HepG2 (cell line): ENCODE data around the gene TSPAN18. TPM values are rescaled to one million over a fixed set of nuclear protein-coding genes. Genes with fewer than 3 reads are reported as not detected.
A peak's percentile ranks its signal among the peaks of the same experiment; 100 is the strongest.

Experiments used
- ATAC-seq: fragments of 200-7000 bp; cut with Tn5 transposase; 3 replicates; pipeline ENCODE4 v1.9.1; 2020; ENCODE audit warnings: mild to moderate bottlenecking, moderate library complexity
- BruUV-seq: library from RNA; stranded (reverse); fragments of 400-500 nt; replicated peaks from 2 replicates; lab custom pipeline; 2021; lab: Mats Ljungman, UMichigan
- CTCF ChIA-PET: fragments of 300-600 bp; formaldehyde crosslinking; extraction: SDS; loops from one replicate; lab custom pipeline; 2021; ENCODE audit warnings: low total read pairs, inconsistent platforms, low intra/inter-chr PET ratio; lab: Yijun Ruan, JAX
- POLR2A ChIA-PET: fragments of 350-600 bp; sonication (Branson Sonifier 250); formaldehyde crosslinking; loops from one replicate; lab custom pipeline; 2020; ENCODE audit warnings: antibody characterized with exemption, inconsistent platforms; lab: Yijun Ruan, JAX
- DNase-seq: peaks from one replicate; pipeline ENCODE4 v3.0.0-alpha.2; 2015; ENCODE audit warnings: low spot score
- FAIRE-seq: peaks from 3 replicates; lab custom pipeline; 2011; peaks lifted over from hg19 to GRCh38; lab: Jason Lieb, UNC
- H2AFZ ChIP-seq: one replicate; pipeline ENCODE4 v1.6.1; 2011; ENCODE audit warnings: low read length, inconsistent platforms
- H3K27ac ChIP-seq: fragments of 300-600 bp; 3 replicates; pipeline ENCODE4 v1.8.0; 2011; ENCODE audit warnings: mixed run types, mild to moderate bottlenecking, mixed read lengths, low read length, inconsistent platforms; ENCODE audit not compliant: insufficient read depth; ENCODE audit errors: extremely low read length
- H3K27me3 ChIP-seq, 2 experiments: fragments of 200-600 bp in 1 of 2; 2 replicates in 1 of 2; 3 replicates in 1 of 2; pipeline versions ENCODE4 v1.6.0 to v1.8.0; 2011; ENCODE audit warnings: low read length in 2 of 2, mild to moderate bottlenecking in 2 of 2, moderate library complexity in 2 of 2, inconsistent platforms in 1 of 2; ENCODE audit not compliant: insufficient read depth in 2 of 2, control insufficient read depth in 1 of 2
- H3K36me3 ChIP-seq, 2 experiments: fragments of 200-600 bp in 1 of 2; replicated peaks in 1 of 2; 2 replicates in 1 of 2; 3 replicates in 1 of 2; pipeline versions ENCODE4 v1.5.1 to v1.8.0; 2011; ENCODE audit warnings: low read length in 2 of 2, inconsistent platforms in 1 of 2; ENCODE audit not compliant: insufficient read depth in 2 of 2, control insufficient read depth in 1 of 2
- H3K4me1 ChIP-seq: 2 replicates; pipeline ENCODE4 v1.5.1; 2012; ENCODE audit warnings: low read length, inconsistent platforms; ENCODE audit not compliant: insufficient read depth
- H3K4me2 ChIP-seq: 2 replicates; pipeline ENCODE4 v1.6.0; 2011; ENCODE audit warnings: low read depth, low read length, inconsistent platforms
- H3K4me3 ChIP-seq, 3 experiments: fragments of 200-600 bp in 1 of 3; sonication (generic), shearing (Covaris generic) in 1 of 3; replicated peaks in 1 of 3; 2 replicates each; pipeline ENCODE4 v1.5.1; 2011 to 2016; ENCODE audit warnings: low read length in 3 of 3, inconsistent platforms in 2 of 3, low read depth in 2 of 3, mild to moderate bottlenecking in 2 of 3, control low read depth in 1 of 3, mixed read lengths in 1 of 3; ENCODE audit not compliant: insufficient read depth in 1 of 3
- H3K79me2 ChIP-seq: one replicate; pipeline ENCODE4 v1.6.1; 2011; ENCODE audit warnings: low read length, inconsistent platforms; ENCODE audit not compliant: insufficient read depth
- H3K9ac ChIP-seq: 2 replicates; pipeline ENCODE4 v1.6.0; 2011; ENCODE audit warnings: mild to moderate bottlenecking, low read depth, low read length, inconsistent platforms; ENCODE audit not compliant: insufficient read depth
- H3K9me3 ChIP-seq: 2 replicates; pipeline ENCODE4 v1.5.1; 2012; ENCODE audit warnings: mild to moderate bottlenecking, low read length
- H4K20me1 ChIP-seq: 2 replicates; pipeline ENCODE4 v1.6.0; 2011; ENCODE audit warnings: inconsistent platforms, mild to moderate bottlenecking, low read length, moderate library complexity; ENCODE audit not compliant: insufficient read depth
- POLR2AphosphoS5 ChIP-seq: IDR thresholded peaks from 2 replicates; pipeline ENCODE4 v1.6.1; 2012; ENCODE audit warnings: low read depth, low read length
- RAD51 ChIP-seq: fragments of 450-650 bp; IDR thresholded peaks from 2 replicates; pipeline ENCODE4 v1.6.1; 2016; ENCODE audit warnings: borderline replicate concordance
- TGIF2 ChIP-seq: IDR thresholded peaks from 2 replicates; pipeline ENCODE4 v1.6.1; 2016; ENCODE audit warnings: control low read depth, missing compliant biosample characterization
- ZNF615 ChIP-seq: sonication (generic); formaldehyde crosslinking; IDR thresholded peaks from 2 replicates; pipeline ENCODE4 v1.5.0; 2020; ENCODE audit warnings: mild to moderate bottlenecking, missing genetic modification reagents, borderline replicate concordance
- ZNF768 ChIP-seq: sonication (generic); formaldehyde crosslinking; IDR thresholded peaks from 2 replicates; pipeline ENCODE4 v1.4.0; 2020; ENCODE audit warnings: missing genetic modification reagents
- ZNF780A ChIP-seq: sonication (generic); formaldehyde crosslinking; IDR thresholded peaks from 2 replicates; pipeline ENCODE4 v1.8.0; 2022; ENCODE audit warnings: mild to moderate bottlenecking, missing genetic modification reagents, moderate library complexity
- WGBS: methylation state at CpG from one replicate; pipeline ENCODE4 v1.1.6; 2017; ENCODE audit warnings: low lambda C conversion rate; 5-methylcytosine and 5-hydroxymethylcytosine counted together
- in situ Hi-C: cut with HindIII; loops from 2 replicates; pipeline ENCODE4 v1.10.0; 2017; ENCODE audit warnings: low pct_unique_long_range_greater_than_20kb; ENCODE audit not compliant: extremely low pct_ligation_motif_present
- intact Hi-C: fragments of 100-400 bp; cut with micrococcal nuclease; formaldehyde crosslinking; loops from one replicate; pipeline ENCODE4 v1.10.0; 2022; ENCODE audit not compliant: unreplicated experiment
- polyA plus RNA-seq, 8 experiments: library from polyadenylated mRNA; depleted of rRNA in 3 of 8; stranded (reverse) in 7 of 8; unstranded in 1 of 8; fragments of >200 nt; fragmentation: Illumina TruSeq in 4 of 8; extraction: Trizol in 4 of 8; gene quantifications; 2 replicates each; pipeline versions ENCODE4 v1.2.1 to v1.2.3, GENCODE V29; 2011 to 2016; ENCODE audit warnings: low read depth in 4 of 8, missing spikeins in 1 of 8, mixed read lengths in 1 of 8; ENCODE audit not compliant: insufficient read depth in 1 of 8
- total RNA-seq, 5 experiments: library from RNA; depleted of rRNA; stranded (reverse); fragments of >200 nt; fragmentation: Illumina TruSeq; extraction: Trizol; gene quantifications; 2 replicates each; pipeline ENCODE4 v1.2.3, GENCODE V29; 2016; ENCODE audit warnings: low read depth in 1 of 5
- TF ChIP-seq, protein P1 (sequence below): sonication (generic); formaldehyde crosslinking; IDR thresholded peaks from 2 replicates; pipeline ENCODE4 v1.8.1; 2023; ENCODE audit warnings: missing genetic modification reagents, mild to moderate bottlenecking, borderline replicate concordance
- TF ChIP-seq, protein P2 (sequence below): fragments of 450-650 bp; IDR thresholded peaks from 2 replicates; pipeline ENCODE4 v1.6.1; 2017; ENCODE audit warnings: mild to moderate bottlenecking
- TF ChIP-seq, protein P3 (sequence below): sonication (generic); formaldehyde crosslinking; conservative IDR thresholded peaks from 2 replicates; pipeline ENCODE4 v1.8.0; 2022; ENCODE audit warnings: low read depth, missing genetic modification reagents
- TF ChIP-seq, protein P4 (sequence below): sonication (generic); formaldehyde crosslinking; IDR thresholded peaks from 2 replicates; pipeline ENCODE4 v1.4.0; 2020; ENCODE audit warnings: mild to moderate bottlenecking, missing genetic modification reagents, borderline replicate concordance
- TF ChIP-seq, protein P5 (sequence below): sonication (generic); formaldehyde crosslinking; IDR thresholded peaks from 2 replicates; pipeline ENCODE4 v1.4.0; 2020; ENCODE audit warnings: missing genetic modification reagents, low read depth, mild to moderate bottlenecking, borderline replicate concordance

The TSPAN18 gene
- total and polyA plus RNA-seq, 2 of the 13 experiments (the other 11 are each of a cell fraction or from before 2014, with no cell fraction given) = not detected

DNA sequence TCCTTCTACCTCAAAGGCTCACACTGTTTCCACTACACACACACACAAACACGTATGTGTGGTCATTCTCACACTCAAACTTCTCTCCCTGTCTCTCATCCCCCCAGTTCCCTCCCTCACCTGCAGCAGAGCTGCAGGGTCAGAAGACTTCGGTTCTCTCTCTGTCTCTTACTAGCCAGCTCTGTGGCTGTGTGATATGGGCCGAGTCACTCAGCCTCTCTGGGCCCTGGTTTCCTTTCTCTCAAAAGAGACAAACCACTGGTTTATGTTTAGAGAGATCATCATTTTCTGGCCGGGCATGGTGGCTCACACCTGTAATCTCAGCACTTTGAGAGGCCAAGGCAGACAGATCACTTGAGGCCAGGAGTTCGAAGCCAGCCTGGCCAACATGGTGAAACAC is 21.1 kb downstream of the TSPAN18 start:
- no peak overlapping the region for H3K9ac ChIP-seq
- no peak overlapping the region for H3K27ac ChIP-seq
- H2AFZ ChIP-seq = no peak overlapping the region
- H3K9me3 ChIP-seq = no peaks in the 10 kb centered on the region
- CTCF ChIA-PET = no interaction called here
- DNase-seq (no peak), ATAC-seq (no peak), FAIRE-seq (no peak)
- no peaks in the 10 kb centered on the region for H4K20me1 ChIP-seq
- in situ Hi-C loops = no loop called here
- H3K4me3 ChIP-seq = no peak overlapping the region
- no peaks in the 10 kb centered on the region for H3K36me3 ChIP-seq
- no TSS peak for BruUV-seq
- POLR2A ChIA-PET = no interaction called here
- TF ChIP-seq TGIF2 (CRISPR knock-in tag) (no peak), ZNF768 (CRISPR knock-in tag) (peak; percentile 69; the same call in 1 of the 2 replicates)
- no peaks in the 10 kb centered on the region for H3K4me1 ChIP-seq
- 13% methylated on average over 5 of the region's 5 CpGs for WGBS
- peaks cover 2 to 5% of the 10 kb centered on the region in 2 experiments; a peak in 2 of 5 replicates for H3K27me3 ChIP-seq
- intact Hi-C loops = no loop called here
- H3K79me2 ChIP-seq = no peaks in the 10 kb centered on the region
- no peak overlapping the region for H3K4me2 ChIP-seq

DNA sequence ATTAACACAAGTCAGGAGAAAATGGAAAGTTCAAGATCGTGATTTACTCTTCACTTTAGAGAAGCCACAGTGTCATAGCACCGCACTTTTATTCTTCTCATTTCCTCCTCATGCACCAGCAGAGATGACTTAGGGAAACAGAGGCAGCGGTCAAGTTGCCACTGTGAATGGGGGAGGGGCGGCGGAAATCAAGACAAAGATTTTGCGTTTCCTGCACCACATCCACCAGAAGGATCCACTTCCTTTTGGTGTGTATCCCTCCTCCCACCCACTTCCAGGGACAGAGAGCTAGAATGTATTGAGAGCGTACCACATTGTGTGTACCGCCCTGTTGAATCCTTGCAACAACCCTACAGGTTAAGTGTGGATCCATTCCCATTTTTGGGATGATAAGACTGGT is 21.8 kb downstream of the TSPAN18 start:
- POLR2A ChIA-PET = no interaction called here
- CTCF ChIA-PET = no interaction called here
- TF ChIP-seq ZNF780A (CRISPR knock-in tag) (no peak), RAD51 (no peak), ZNF615 (no peak), POLR2AphosphoS5 (no peak)
- TF ChIP-seq, protein P1, sequence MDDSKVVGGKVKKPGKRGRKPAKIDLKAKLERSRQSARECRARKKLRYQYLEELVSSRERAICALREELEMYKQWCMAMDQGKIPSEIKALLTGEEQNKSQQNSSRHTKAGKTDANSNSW (CRISPR knock-in tag) = no peak
- TF ChIP-seq, protein P2, sequence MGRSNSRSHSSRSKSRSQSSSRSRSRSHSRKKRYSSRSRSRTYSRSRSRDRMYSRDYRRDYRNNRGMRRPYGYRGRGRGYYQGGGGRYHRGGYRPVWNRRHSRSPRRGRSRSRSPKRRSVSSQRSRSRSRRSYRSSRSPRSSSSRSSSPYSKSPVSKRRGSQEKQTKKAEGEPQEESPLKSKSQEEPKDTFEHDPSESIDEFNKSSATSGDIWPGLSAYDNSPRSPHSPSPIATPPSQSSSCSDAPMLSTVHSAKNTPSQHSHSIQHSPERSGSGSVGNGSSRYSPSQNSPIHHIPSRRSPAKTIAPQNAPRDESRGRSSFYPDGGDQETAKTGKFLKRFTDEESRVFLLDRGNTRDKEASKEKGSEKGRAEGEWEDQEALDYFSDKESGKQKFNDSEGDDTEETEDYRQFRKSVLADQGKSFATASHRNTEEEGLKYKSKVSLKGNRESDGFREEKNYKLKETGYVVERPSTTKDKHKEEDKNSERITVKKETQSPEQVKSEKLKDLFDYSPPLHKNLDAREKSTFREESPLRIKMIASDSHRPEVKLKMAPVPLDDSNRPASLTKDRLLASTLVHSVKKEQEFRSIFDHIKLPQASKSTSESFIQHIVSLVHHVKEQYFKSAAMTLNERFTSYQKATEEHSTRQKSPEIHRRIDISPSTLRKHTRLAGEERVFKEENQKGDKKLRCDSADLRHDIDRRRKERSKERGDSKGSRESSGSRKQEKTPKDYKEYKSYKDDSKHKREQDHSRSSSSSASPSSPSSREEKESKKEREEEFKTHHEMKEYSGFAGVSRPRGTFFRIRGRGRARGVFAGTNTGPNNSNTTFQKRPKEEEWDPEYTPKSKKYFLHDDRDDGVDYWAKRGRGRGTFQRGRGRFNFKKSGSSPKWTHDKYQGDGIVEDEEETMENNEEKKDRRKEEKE = no peak
- TF ChIP-seq, protein P3, sequence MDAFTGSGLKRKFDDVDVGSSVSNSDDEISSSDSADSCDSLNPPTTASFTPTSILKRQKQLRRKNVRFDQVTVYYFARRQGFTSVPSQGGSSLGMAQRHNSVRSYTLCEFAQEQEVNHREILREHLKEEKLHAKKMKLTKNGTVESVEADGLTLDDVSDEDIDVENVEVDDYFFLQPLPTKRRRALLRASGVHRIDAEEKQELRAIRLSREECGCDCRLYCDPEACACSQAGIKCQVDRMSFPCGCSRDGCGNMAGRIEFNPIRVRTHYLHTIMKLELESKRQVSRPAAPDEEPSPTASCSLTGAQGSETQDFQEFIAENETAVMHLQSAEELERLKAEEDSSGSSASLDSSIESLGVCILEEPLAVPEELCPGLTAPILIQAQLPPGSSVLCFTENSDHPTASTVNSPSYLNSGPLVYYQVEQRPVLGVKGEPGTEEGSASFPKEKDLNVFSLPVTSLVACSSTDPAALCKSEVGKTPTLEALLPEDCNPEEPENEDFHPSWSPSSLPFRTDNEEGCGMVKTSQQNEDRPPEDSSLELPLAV = no peak
- TF ChIP-seq, protein P4, sequence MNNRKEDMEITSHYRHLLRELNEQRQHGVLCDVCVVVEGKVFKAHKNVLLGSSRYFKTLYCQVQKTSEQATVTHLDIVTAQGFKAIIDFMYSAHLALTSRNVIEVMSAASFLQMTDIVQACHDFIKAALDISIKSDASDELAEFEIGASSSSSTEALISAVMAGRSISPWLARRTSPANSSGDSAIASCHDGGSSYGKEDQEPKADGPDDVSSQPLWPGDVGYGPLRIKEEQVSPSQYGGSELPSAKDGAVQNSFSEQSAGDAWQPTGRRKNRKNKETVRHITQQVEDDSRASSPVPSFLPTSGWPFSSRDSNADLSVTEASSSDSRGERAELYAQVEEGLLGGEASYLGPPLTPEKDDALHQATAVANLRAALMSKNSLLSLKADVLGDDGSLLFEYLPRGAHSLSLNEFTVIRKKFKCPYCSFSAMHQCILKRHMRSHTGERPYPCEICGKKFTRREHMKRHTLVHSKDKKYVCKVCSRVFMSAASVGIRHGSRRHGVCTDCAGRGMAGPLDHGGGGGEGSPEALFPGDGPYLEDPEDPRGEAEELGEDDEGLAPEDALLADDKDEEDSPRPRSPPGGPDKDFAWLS (CRISPR knock-in tag) = no peak
- TF ChIP-seq, protein P5, sequence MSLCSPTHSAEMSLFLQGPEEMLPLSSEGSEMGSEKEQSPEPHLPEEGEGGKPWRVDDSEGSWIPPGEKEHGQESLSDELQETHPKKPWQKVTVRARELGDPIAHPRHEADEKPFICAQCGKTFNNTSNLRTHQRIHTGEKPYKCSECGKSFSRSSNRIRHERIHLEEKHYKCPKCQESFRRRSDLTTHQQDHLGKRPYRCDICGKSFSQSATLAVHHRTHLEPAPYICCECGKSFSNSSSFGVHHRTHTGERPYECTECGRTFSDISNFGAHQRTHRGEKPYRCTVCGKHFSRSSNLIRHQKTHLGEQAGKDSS = no peak

More for the DNA sequence above, 21.8 kb downstream of the TSPAN18 start:
- no peak overlapping the region for H3K4me2 ChIP-seq
- in situ Hi-C loops (no loop called here), intact Hi-C loops (no loop called here)
- no peak for DNase-seq
- no peak overlapping the region for H2AFZ ChIP-seq
- no peak overlapping the region for H3K4me3 ChIP-seq
- H3K27ac ChIP-seq = no peak overlapping the region
- H3K79me2 ChIP-seq = no peaks in the 10 kb centered on the region
- no peak for FAIRE-seq
- H3K36me3 ChIP-seq = no peaks in the 10 kb centered on the region
- no peaks in the 10 kb centered on the region for H3K4me1 ChIP-seq
- peaks cover 1 to 3% of the 10 kb centered on the region in 2 experiments; a peak in 3 of 5 replicates for H3K27me3 ChIP-seq
- no TSS peak for BruUV-seq
- H3K9me3 ChIP-seq = no peaks in the 10 kb centered on the region
- WGBS = 59% methylated on average over 8 of the region's 8 CpGs
- no peaks in the 10 kb centered on the region for H4K20me1 ChIP-seq
- no peak overlapping the region for H3K9ac ChIP-seq
- ATAC-seq = no peak
